ENCODE measurements around the gene LIN7C. TPM values are rescaled to one million over a fixed set of nuclear protein-coding genes. Genes with fewer than 3 reads are reported as not detected.

LIN7C gene
- total and polyA plus RNA-seq, 4 donors = 5.2 to 43.7 (median 25.8) TPM

DNA sequence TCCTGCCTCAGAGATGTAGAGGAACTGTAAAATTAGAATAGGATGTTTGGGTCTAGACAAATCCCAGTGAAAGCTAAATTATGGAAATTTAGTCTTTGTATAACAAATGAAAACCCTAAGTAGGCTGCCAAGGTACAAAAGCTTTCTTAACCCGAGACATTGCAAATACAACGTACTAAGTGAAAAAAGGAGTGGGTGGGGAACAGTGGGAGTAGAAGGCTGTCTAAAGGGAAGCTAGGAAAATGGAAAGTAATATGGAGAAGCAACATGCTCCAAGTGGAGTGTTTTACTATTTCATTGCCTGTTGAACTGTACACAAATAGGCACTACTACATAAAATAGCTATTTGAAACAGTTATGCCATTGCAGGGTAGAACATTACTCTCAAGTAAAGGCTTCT lies 6.8 kb upstream of the LIN7C start:
- Histone ChIP-seq H3K4me1 (ENCODE audit: control insufficient read depth in 4 of 4, insufficient read depth in 4 of 4, low read length in 3 of 4) (peaks cover 0 to 11% (median 6%) of the 10 kb centered on the region in 4 donors), H3K27me3 (ENCODE audit: control insufficient read depth in 4 of 4, insufficient read depth in 4 of 4, low read length in 3 of 4) (no peaks in the 10 kb centered on the region), H3K9me3 (ENCODE audit: control insufficient read depth in 4 of 4, low read length in 3 of 4) (no peaks in the 10 kb centered on the region), H3K4me3 (ENCODE audit: low read depth in 1 of 3, low read length in 3 of 3) (no peak overlapping the region), H3K27ac (ENCODE audit: low read depth in 1 of 2, low read length in 2 of 2) (no peak overlapping the region), H3K9ac (ENCODE audit: low read depth in 1 of 2, low read length in 2 of 2) (no peak overlapping the region), H3K36me3 (ENCODE audit: control insufficient read depth in 4 of 4, insufficient read depth in 3 of 4, low read depth in 1 of 4, low read length in 3 of 4) (no peaks in the 10 kb centered on the region)
- WGBS = 85% methylated on average over 2 of the region's 2 CpGs
- no peak for DNase-seq (ENCODE audit: low spot score)
- no peak for TF ChIP-seq REST (IDR thresholded peaks at IDR 0.05)
- no peak for TF ChIP-seq YY1 (IDR thresholded peaks at IDR 0.05)
- no peak for TF ChIP-seq FOXA2 (IDR thresholded peaks at IDR 0.05)
- no peak for TF ChIP-seq GABPA (IDR thresholded peaks at IDR 0.05 in 1 of 2, conservative IDR thresholded peaks at IDR 0.05 in 1 of 2)
- TF ChIP-seq ATF3 (IDR thresholded peaks at IDR 0.05) = no peak

DNA sequence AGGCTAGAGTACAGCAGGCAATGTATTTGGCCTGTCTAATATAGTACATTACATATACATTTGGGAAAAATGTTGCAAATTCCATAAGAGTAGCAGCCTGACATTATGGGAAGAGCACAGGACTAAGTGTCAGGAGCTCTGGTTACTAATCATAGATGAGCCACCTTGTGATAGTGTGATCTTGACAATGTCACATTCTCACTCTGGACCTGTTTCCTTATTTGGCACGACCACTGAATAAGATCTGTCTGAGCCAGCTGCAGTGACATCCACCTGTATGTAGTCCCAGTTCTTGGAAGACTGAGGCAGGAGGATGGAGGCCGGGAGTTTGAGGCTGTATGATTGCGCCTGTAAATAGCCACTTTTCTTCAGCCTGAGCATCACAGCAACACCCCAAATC lies 5.7 kb upstream of the LIN7C start:
- no peak for DNase-seq (ENCODE audit: low spot score)
- Histone ChIP-seq H3K9ac (ENCODE audit: low read depth in 1 of 2, low read length in 2 of 2) (no peak overlapping the region), H3K27ac (ENCODE audit: low read depth in 1 of 2, low read length in 2 of 2) (no peak overlapping the region), H3K9me3 (ENCODE audit: control insufficient read depth in 4 of 4, low read length in 3 of 4) (no peaks in the 10 kb centered on the region), H3K27me3 (ENCODE audit: control insufficient read depth in 4 of 4, insufficient read depth in 4 of 4, low read length in 3 of 4) (no peaks in the 10 kb centered on the region), H3K36me3 (ENCODE audit: control insufficient read depth in 4 of 4, insufficient read depth in 3 of 4, low read depth in 1 of 4, low read length in 3 of 4) (no peaks in the 10 kb centered on the region), H3K4me3 (ENCODE audit: low read depth in 1 of 3, low read length in 3 of 3) (no peak overlapping the region), H3K4me1 (ENCODE audit: control insufficient read depth in 4 of 4, insufficient read depth in 4 of 4, low read length in 3 of 4) (peaks cover 1 to 18% (median 12%) of the 10 kb centered on the region in 4 donors)
- WGBS = 95% methylated on average over 3 of the region's 3 CpGs
- TF ChIP-seq EGR1 (IDR thresholded peaks at IDR 0.05; ENCODE audit: low read depth in 2 of 2) = no peak
- TF ChIP-seq, protein P1, sequence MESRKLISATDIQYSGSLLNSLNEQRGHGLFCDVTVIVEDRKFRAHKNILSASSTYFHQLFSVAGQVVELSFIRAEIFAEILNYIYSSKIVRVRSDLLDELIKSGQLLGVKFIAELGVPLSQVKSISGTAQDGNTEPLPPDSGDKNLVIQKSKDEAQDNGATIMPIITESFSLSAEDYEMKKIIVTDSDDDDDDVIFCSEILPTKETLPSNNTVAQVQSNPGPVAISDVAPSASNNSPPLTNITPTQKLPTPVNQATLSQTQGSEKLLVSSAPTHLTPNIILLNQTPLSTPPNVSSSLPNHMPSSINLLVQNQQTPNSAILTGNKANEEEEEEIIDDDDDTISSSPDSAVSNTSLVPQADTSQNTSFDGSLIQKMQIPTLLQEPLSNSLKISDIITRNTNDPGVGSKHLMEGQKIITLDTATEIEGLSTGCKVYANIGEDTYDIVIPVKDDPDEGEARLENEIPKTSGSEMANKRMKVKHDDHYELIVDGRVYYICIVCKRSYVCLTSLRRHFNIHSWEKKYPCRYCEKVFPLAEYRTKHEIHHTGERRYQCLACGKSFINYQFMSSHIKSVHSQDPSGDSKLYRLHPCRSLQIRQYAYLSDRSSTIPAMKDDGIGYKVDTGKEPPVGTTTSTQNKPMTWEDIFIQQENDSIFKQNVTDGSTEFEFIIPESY (IDR thresholded peaks at IDR 0.05) = no peak
- TF ChIP-seq FOXA2 (IDR thresholded peaks at IDR 0.05) = no peak

- Histone ChIP-seq H3K27me3 (ENCODE audit: control insufficient read depth in 4 of 4, insufficient read depth in 4 of 4, low read length in 3 of 4) (no peaks in the 10 kb centered on the region), H3K4me3 (ENCODE audit: low read depth in 1 of 3, low read length in 3 of 3) (no peak overlapping the region), H3K36me3 (ENCODE audit: control insufficient read depth in 4 of 4, insufficient read depth in 3 of 4, low read depth in 1 of 4, low read length in 3 of 4) (no peaks in the 10 kb centered on the region), H3K9me3 (ENCODE audit: control insufficient read depth in 4 of 4, low read length in 3 of 4) (no peaks in the 10 kb centered on the region), H3K9ac (ENCODE audit: low read depth in 1 of 2, low read length in 2 of 2) (no peak overlapping the region), H3K27ac (ENCODE audit: low read depth in 1 of 2, low read length in 2 of 2) (no peak overlapping the region), H3K4me1 (ENCODE audit: control insufficient read depth in 4 of 4, insufficient read depth in 4 of 4, low read length in 3 of 4) (peaks cover 4 to 31% (median 20%) of the 10 kb centered on the region in 4 donors)
- WGBS = 90% methylated on average over 4 of the region's 4 CpGs
- TF ChIP-seq REST (IDR thresholded peaks at IDR 0.05) (no peak), TAF1 (conservative IDR thresholded peaks at IDR 0.05) (no peak), CTCF (IDR thresholded peaks at IDR 0.05; ENCODE audit: low read depth, low read length, missing input control) (no peak), EGR1 (IDR thresholded peaks at IDR 0.05; ENCODE audit: low read depth in 2 of 2) (no peak), GABPA (IDR thresholded peaks at IDR 0.05 in 1 of 2, conservative IDR thresholded peaks at IDR 0.05 in 1 of 2) (no peak), JUND (IDR thresholded peaks at IDR 0.05) (no peak), SP1 (IDR thresholded peaks at IDR 0.05) (no peak), NR2F2 (IDR thresholded peaks at IDR 0.05) (no peak), FOXA1 (IDR thresholded peaks at IDR 0.05) (no peak)
- TF ChIP-seq, protein P1 (IDR thresholded peaks at IDR 0.05) = no peak
- no peak for DNase-seq (ENCODE audit: low spot score)
Observed at GRCh38 chr11:27509908-27510307, 3.3 kb upstream of the LIN7C start.

Measured in liver (tissue), 9 donors.